Caco-2 (cell line): ENCODE data around the gene INS. TPM values are rescaled to one million over a fixed set of nuclear protein-coding genes. Genes with fewer than 3 reads are reported as not detected.

ENCODE experiments used
- BruUV-seq: library from RNA; stranded (reverse); fragments of 400-500 nt; replicated peaks from 2 replicates; lab custom pipeline; 2021; lab: Mats Ljungman, UMichigan
- CTCF ChIA-PET: fragments of 300-600 bp; sonication (Branson Sonifier 250); formaldehyde crosslinking; loops from one replicate; lab custom pipeline; 2022; ENCODE audit warnings: antibody characterized with exemption; lab: Charles Lee
- POLR2A ChIA-PET: fragments of 300-600 bp; sonication (Branson Sonifier 250); formaldehyde crosslinking; loops from one replicate; lab custom pipeline; 2022; ENCODE audit warnings: antibody characterized with exemption; lab: Charles Lee
- DNase-seq, 2 experiments: peaks; one replicate each; pipeline versions ENCODE4 v3.0.0 to v3.0.0-alpha.2; 2020 to 2022
- H3K27me3 ChIP-seq: replicated peaks from 2 replicates; pipeline ENCODE4 v1.6.0; 2011; ENCODE audit warnings: low read length; ENCODE audit not compliant: control insufficient read depth, insufficient read depth
- H3K36me3 ChIP-seq: 2 replicates; pipeline ENCODE4 v1.5.1; 2011; ENCODE audit warnings: low read length; ENCODE audit not compliant: control insufficient read depth, insufficient read depth
- H3K4me1 ChIP-seq: fragments of 250-450 bp; sonication (Bioruptor Pico); 2 replicates; pipeline ENCODE4 v1.5.1; 2020; ENCODE audit warnings: mild to moderate bottlenecking
- H3K4me3 ChIP-seq: 2 replicates; pipeline ENCODE4 v1.5.1; 2011; ENCODE audit warnings: low read depth, mild to moderate bottlenecking, control low read depth, low read length
- H3K9me3 ChIP-seq: fragments of 250-450 bp; sonication (Bioruptor Pico); 2 replicates; pipeline ENCODE4 v1.5.1; 2020; ENCODE audit warnings: mild to moderate bottlenecking, moderate library complexity
- H3K27ac Mint-ChIP-seq: one replicate; pipeline ENCODE4 v1.8.0; 2022; ENCODE audit warnings: mixed read lengths; ENCODE audit not compliant: unreplicated experiment
- H3K27me3 Mint-ChIP-seq: one replicate; pipeline ENCODE4 v1.8.0; 2022; ENCODE audit warnings: mixed read lengths; ENCODE audit not compliant: insufficient read depth, unreplicated experiment
- H3K36me3 Mint-ChIP-seq: one replicate; pipeline ENCODE4 v1.8.0; 2022; ENCODE audit warnings: mild to moderate bottlenecking, mixed read lengths; ENCODE audit not compliant: insufficient read depth, unreplicated experiment
- H3K4me1 Mint-ChIP-seq: one replicate; pipeline ENCODE4 v1.8.0; 2022; ENCODE audit warnings: low read depth, mixed read lengths; ENCODE audit not compliant: unreplicated experiment
- H3K4me3 Mint-ChIP-seq: one replicate; pipeline ENCODE4 v1.8.0; 2022; ENCODE audit warnings: mild to moderate bottlenecking, moderate library complexity, mixed read lengths; ENCODE audit not compliant: unreplicated experiment
- H3K9me3 Mint-ChIP-seq: one replicate; pipeline ENCODE4 v1.8.0; 2022; ENCODE audit warnings: mixed read lengths; ENCODE audit not compliant: unreplicated experiment
- intact Hi-C: fragments of 100-400 bp; cut with micrococcal nuclease; formaldehyde crosslinking; loops from one replicate; pipeline ENCODE4 v1.10.0; 2022; ENCODE audit not compliant: unreplicated experiment
- total RNA-seq: library from RNA; stranded (reverse); gene quantifications from 2 replicates; pipeline ENCODE4 v1.2.3, GENCODE V29; 2022
- TF ChIP-seq, protein P1 (sequence below), 2 experiments: fragments of 200-600 bp in 1 of 2; IDR thresholded peaks; 1 replicate in 1 of 2; 2 replicates in 1 of 2; pipeline versions ENCODE4 v1.5.1 to v1.8.0; 2011 to 2022; ENCODE audit warnings: antibody characterized with exemption in 1 of 2, control low read depth in 1 of 2, inconsistent platforms in 1 of 2, low read depth in 1 of 2, low read length in 1 of 2, mild to moderate bottlenecking in 1 of 2, moderate library complexity in 1 of 2; ENCODE audit not compliant: insufficient read depth in 1 of 2, severe bottlenecking in 1 of 2, unreplicated experiment in 1 of 2

Gene INS
- total RNA-seq, 1 experiment from 2014 or later: not detected

DNA sequence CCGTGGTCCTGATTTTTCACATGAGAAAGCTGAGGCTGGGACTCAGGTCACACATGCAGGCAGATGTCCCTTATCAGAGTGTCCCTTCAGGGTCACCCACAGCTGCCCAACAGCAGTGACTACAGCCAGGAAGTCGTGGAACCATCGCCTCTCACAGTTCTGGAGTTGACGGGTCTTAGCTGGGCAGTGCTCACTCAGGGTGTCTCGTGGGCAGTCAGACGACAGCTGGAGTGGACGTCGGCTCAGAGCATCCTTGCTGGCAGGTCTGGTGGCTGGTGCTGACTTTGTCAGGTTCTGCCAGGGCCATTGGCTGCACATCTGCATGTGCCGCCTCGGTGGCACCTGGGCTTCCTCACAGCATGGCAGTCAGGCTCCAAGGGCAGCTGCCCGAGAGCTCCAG lies 46.2 kb upstream of the INS start:
- no peaks in the 10 kb centered on the region for H3K27me3 ChIP-seq
- H3K4me1 Mint-ChIP-seq: peaks cover 65% of the 10 kb centered on the region
- POLR2A ChIA-PET: interaction anchor here (0.5 kb wide), 1 partner anchor 171 kb away, joined by 3 read pairs; no protein-coding TSS in a partner anchor
- H3K36me3 Mint-ChIP-seq: peaks cover 67% of the 10 kb centered on the region
- no peak overlapping the region for H3K4me3 ChIP-seq
- CTCF ChIA-PET: interaction anchor here (0.9 to 4.4 kb wide), 3 partner anchors 9 to 57 kb away, joined by 4 to 37 read pairs (median 7); no protein-coding TSS in a partner anchor
- no peaks in the 10 kb centered on the region for H3K9me3 ChIP-seq
- intact Hi-C loops: loop anchor here (10.0 kb wide), 1 partner anchor 708 kb away; no protein-coding TSS in a partner anchor
- H3K27ac Mint-ChIP-seq: peak overlapping the region; percentile 73
- TF ChIP-seq, protein P1, sequence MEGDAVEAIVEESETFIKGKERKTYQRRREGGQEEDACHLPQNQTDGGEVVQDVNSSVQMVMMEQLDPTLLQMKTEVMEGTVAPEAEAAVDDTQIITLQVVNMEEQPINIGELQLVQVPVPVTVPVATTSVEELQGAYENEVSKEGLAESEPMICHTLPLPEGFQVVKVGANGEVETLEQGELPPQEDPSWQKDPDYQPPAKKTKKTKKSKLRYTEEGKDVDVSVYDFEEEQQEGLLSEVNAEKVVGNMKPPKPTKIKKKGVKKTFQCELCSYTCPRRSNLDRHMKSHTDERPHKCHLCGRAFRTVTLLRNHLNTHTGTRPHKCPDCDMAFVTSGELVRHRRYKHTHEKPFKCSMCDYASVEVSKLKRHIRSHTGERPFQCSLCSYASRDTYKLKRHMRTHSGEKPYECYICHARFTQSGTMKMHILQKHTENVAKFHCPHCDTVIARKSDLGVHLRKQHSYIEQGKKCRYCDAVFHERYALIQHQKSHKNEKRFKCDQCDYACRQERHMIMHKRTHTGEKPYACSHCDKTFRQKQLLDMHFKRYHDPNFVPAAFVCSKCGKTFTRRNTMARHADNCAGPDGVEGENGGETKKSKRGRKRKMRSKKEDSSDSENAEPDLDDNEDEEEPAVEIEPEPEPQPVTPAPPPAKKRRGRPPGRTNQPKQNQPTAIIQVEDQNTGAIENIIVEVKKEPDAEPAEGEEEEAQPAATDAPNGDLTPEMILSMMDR (IDR thresholded peaks at IDR 0.05; ENCODE audit: insufficient read depth in 1 of 2, low read depth in 1 of 2, low read length in 1 of 2, severe bottlenecking in 1 of 2, unreplicated experiment in 1 of 2): no peak
- no peaks in the 10 kb centered on the region for H3K36me3 ChIP-seq
- peaks cover 83% of the 10 kb centered on the region for H3K4me1 ChIP-seq
- peak in 1 of 2 experiments; percentile 35 for DNase-seq
- H3K4me3 Mint-ChIP-seq: no peak overlapping the region
- BruUV-seq: no TSS peak
- no peaks in the 10 kb centered on the region for H3K27me3 Mint-ChIP-seq
- H3K9me3 Mint-ChIP-seq: no peaks in the 10 kb centered on the region

DNA sequence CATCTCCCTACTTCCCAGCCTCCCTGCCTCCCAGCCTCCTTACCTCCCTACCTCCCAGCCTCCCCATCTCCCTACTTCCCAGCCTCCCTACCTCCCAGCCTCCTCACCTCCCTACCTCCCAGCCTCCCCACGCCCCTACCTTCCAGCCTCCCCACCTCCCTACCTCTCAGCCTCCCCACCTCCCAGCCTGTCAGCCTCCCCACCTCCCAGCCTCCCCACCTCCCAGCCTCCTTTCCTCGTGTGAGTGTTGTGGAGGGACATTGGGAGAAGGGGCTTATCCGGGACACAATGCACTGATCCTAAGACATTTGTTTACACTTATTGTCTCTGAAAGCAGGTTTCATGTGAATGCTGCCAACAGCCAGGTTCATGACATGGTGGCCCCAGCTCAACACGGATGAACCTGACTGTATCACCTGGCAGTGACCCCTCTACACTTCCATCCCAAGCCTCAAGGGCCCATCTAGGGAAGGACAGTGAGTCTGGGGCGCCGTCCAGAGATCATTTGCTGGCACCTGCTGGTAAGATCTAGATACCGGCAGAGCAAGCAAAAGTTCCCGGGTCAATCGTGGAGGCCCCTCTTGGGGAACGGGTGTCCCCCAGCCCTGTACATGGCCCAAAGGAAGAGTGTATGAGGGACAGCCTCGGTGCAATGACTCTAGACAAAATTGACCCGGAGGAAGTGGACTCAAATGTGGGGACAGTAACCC lies 45.1 kb upstream of the INS start:
- Histone ChIP-seq H3K36me3 (no peaks in the 10 kb centered on the region), H3K4me1 (peaks cover 81% of the 10 kb centered on the region), H3K4me3 (no peak overlapping the region), H3K27me3 (no peaks in the 10 kb centered on the region), H3K9me3 (no peaks in the 10 kb centered on the region)
- peak in 1 of 2 experiments; percentile 59 for DNase-seq
- ChIA-PET POLR2A (no interaction called here), CTCF (interaction anchor here (0.6 to 1.1 kb wide), 3 partner anchors 9 to 12 kb away, joined by 3 to 5 read pairs (median 4); no protein-coding TSS in a partner anchor)
- Mint-ChIP-seq H3K4me1 (peaks cover 64% of the 10 kb centered on the region), H3K9me3 (peaks cover 4% of the 10 kb centered on the region), H3K36me3 (peaks cover 66% of the 10 kb centered on the region), H3K4me3 (no peak overlapping the region), H3K27ac (peak overlapping the region; percentile 73), H3K27me3 (no peaks in the 10 kb centered on the region)
- no TSS peak for BruUV-seq
- TF ChIP-seq, protein P1 (IDR thresholded peaks at IDR 0.05; ENCODE audit: insufficient read depth in 1 of 2, low read depth in 1 of 2, low read length in 1 of 2, severe bottlenecking in 1 of 2, unreplicated experiment in 1 of 2): no peak
- intact Hi-C loops: loop anchor here (1.0 to 10.0 kb wide), 3 partner anchors 9 to 709 kb away; no protein-coding TSS in a partner anchor

DNA sequence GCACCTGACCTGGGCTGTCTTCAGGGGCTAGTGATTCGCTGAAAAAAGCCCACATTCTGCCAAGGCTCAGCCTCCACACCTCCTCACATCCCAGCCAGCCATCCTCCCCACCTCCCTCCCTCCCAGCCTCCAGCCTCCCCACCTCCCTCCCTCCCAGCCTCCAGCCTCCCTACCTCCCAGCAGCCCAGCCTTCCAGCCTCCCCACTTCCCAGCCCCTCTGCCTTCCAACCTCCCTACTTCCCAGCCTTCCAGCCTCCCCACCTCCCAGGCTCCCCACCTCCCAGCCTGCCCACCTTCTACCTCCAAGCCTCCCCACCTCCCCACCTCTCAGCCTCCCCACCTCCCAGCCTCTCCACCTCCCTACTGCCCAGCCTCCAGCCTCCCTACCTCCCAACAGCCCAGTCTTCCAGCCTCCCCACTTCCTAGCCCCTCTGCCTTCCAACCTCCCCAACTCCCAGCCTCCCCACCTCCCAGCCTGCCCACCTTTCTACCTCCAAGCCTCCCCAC lies 44.3 kb upstream of the INS start:
- Histone ChIP-seq H3K27me3 (no peaks in the 10 kb centered on the region), H3K4me1 (peaks cover 72% of the 10 kb centered on the region), H3K4me3 (no peak overlapping the region), H3K9me3 (no peaks in the 10 kb centered on the region), H3K36me3 (no peaks in the 10 kb centered on the region)
- ChIA-PET POLR2A (interaction anchor here (0.6 to 4.0 kb wide), 4 partner anchors 10 to 216 kb away, joined by 3 to 26 read pairs (median 15); partner anchors contain the start of gene ASCL2), CTCF (interaction anchor here (0.6 to 4.2 kb wide), 7 partner anchors 10 to 93 kb away, joined by 3 to 38 read pairs (median 8); no protein-coding TSS in a partner anchor)
- no TSS peak for BruUV-seq
- H3K4me3 Mint-ChIP-seq: peak overlapping the region; percentile 74
- no peaks in the 10 kb centered on the region for H3K27me3 Mint-ChIP-seq
- TF ChIP-seq, protein P1 (IDR thresholded peaks at IDR 0.05; ENCODE audit: insufficient read depth in 1 of 2, low read depth in 1 of 2, low read length in 1 of 2, severe bottlenecking in 1 of 2, unreplicated experiment in 1 of 2): no peak
- H3K27ac Mint-ChIP-seq: peak overlapping the region; percentile 73
- peaks cover 10% of the 10 kb centered on the region for H3K9me3 Mint-ChIP-seq
- H3K4me1 Mint-ChIP-seq: peaks cover 63% of the 10 kb centered on the region
- intact Hi-C loops: loop anchor here (1.0 to 10.0 kb wide), 3 partner anchors 8 to 710 kb away; no protein-coding TSS in a partner anchor
- no peak for DNase-seq
- peaks cover 59% of the 10 kb centered on the region for H3K36me3 Mint-ChIP-seq
